NCI-H2227 (cell line): ENCODE measurements around the gene CDH18.

Experiments
- DNase-seq: peaks from one replicate; lab custom pipeline; 2025; ENCODE audit not compliant: unreplicated experiment; lab: John Stamatoyannopoulos, UW

CDH18 gene

GRCh38 chr5:19487480-19487879 is 500.5 kb downstream of the CDH18 start:
- no peak for DNase-seq

- DNase-seq: no peak
These were observed 508.4 kb downstream of the CDH18 start for GRCh38 chr5:19479562-19479961.

GRCh38 chr5:19462019-19462418 is 526.0 kb downstream of the CDH18 start:
- DNase-seq: no peak

- DNase-seq: no peak
These were observed 563.5 kb downstream of the CDH18 start for GRCh38 chr5:19424506-19424905.
